Activated T-cell treated with anti-CD3 and anti-CD28 coated beads, Interleukin-2, amount 50 U/mL, for 72 hours (primary cell): ENCODE measurements around the gene LIPG. TPM values are rescaled to one million over a fixed set of nuclear protein-coding genes. Genes with fewer than 3 reads are reported as not detected.

Source experiments
- ATAC-seq, 2 donors: fragments of 150-1000 bp; cut with Tn5 transposase; replicated peaks in 1 of 2; 2 replicates each; pipeline ENCODE4 v1.10.0; 2021; ENCODE audit warnings: moderate library complexity in 2 of 2, mild to moderate bottlenecking in 1 of 2
- DNase-seq, 2 donors: peaks; one replicate each; pipeline ENCODE4 v3.0.0; 2021 to 2022; ENCODE audit warnings: mixed read lengths in 1 of 2
- H3K27ac Mint-ChIP-seq: one replicate; pipeline ENCODE4 v1.8.0; 2022; ENCODE audit warnings: mild to moderate bottlenecking, moderate library complexity, mixed read lengths
- H3K27me3 Mint-ChIP-seq: one replicate; pipeline ENCODE4 v1.8.0; 2022; ENCODE audit warnings: low read depth, mixed read lengths
- H3K36me3 Mint-ChIP-seq, 2 donors: one replicate each; pipeline ENCODE4 v1.8.0; 2022; ENCODE audit warnings: mixed read lengths in 2 of 2, mild to moderate bottlenecking in 1 of 2; ENCODE audit not compliant: insufficient read depth in 2 of 2
- H3K4me1 Mint-ChIP-seq: one replicate; pipeline ENCODE4 v1.8.0; 2022; ENCODE audit warnings: low read depth, mixed read lengths
- H3K4me3 Mint-ChIP-seq, 2 donors: one replicate each; pipeline ENCODE4 v1.8.0; 2022; ENCODE audit warnings: mild to moderate bottlenecking in 2 of 2, mixed read lengths in 2 of 2, moderate library complexity in 2 of 2
- H3K9me3 Mint-ChIP-seq, 2 donors: one replicate each; pipeline ENCODE4 v1.8.0; 2022; ENCODE audit warnings: mixed read lengths in 2 of 2
- total RNA-seq, 2 donors: library from RNA; stranded (reverse); gene quantifications; one replicate each; pipeline ENCODE4 v1.2.3, GENCODE V29; 2022

The LIPG gene
- total RNA-seq, 2 donors from 2014 or later = 0.12 TPM; not detected in 1

DNA sequence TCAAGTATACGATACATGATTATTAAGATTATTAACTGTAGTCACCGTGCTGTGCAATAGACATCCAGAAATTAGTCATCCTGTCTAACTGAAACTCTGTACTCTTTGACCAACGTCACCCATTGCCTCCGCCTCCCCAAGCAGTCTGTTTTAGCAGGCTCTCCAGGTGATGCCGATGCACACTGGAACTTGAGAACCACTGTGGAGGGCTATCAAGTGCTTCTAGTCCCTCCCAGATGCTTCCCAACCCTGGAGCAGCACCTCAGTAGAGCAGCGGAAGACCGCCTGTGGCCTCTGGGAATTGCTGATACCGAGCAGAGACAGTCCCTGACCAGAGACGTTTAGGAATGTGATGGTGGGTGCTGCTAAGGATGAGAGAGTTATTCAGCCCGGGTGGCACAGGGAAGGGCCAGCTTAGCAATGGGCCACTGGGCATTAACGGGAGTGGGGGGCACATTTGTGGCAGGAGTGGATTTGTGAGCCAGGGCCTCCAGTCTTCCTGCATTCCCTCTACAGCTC is 50.7 kb downstream of the LIPG start:
- DNase-seq = no peak
- H3K4me1 Mint-ChIP-seq = no peaks in the 10 kb centered on the region
- peaks cover 18% of the 10 kb centered on the region for H3K27me3 Mint-ChIP-seq
- no peak overlapping the region for H3K4me3 Mint-ChIP-seq
- H3K36me3 Mint-ChIP-seq = no peaks in the 10 kb centered on the region
- no peak overlapping the region for H3K27ac Mint-ChIP-seq
- ATAC-seq = no peak
- H3K9me3 Mint-ChIP-seq = no peaks in the 10 kb centered on the region

DNA sequence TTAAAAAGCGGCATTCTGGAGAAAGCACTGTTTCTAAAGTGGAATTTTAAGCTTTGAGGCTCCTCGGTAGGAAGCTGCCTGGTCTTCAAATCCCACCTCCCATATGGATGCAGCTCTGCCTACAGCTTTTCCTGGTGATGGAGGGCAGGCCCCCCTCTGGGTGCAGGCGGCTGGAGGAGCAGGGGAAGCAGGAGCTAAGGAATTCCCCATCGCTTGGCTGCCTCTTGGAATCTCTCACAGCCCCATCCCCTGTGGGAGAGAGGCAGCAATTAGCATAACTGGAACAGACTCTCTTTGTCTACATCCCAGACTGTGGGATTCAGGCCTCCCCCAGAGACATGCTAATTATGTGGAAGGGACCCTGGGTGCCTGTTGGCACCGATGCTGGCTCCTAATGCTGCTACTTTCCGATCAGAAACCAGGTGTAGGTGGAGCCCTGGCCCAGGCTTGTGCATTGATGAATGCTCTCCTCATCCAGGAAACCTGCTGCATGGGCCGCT is 51.3 kb downstream of the LIPG start:
- H3K36me3 Mint-ChIP-seq = no peaks in the 10 kb centered on the region
- ATAC-seq (no peak), DNase-seq (no peak)
- no peaks in the 10 kb centered on the region for H3K4me1 Mint-ChIP-seq
- H3K27ac Mint-ChIP-seq = no peak overlapping the region
- H3K27me3 Mint-ChIP-seq = peaks cover 12% of the 10 kb centered on the region
- no peaks in the 10 kb centered on the region for H3K9me3 Mint-ChIP-seq
- H3K4me3 Mint-ChIP-seq = no peak overlapping the region

DNA sequence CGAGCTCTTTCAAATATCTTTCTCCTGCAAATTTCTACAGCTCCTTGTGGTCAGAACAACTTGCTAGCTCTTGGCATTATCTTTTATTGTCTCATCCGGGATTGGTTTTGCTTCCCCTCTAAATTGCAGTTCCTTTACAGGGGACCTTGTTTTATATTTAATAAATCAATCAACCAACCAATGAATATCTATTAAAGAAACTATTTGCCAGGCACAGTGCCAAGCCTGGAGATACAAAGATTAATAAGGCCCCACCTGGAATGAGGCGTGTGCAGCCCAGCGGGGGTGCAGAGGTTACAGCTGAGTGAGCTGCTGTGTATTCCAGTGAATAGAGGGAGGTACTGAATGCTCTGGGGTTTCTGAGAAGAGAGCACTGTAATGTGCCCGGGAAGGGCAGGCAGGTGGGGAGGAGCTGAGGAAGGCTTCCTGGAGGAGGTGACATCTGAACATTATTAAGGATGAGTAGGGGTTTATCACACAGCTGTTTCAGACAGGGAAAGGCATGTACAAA is 51.8 kb downstream of the LIPG start:
- ATAC-seq = no peak
- Mint-ChIP-seq H3K4me1 (no peaks in the 10 kb centered on the region), H3K9me3 (no peaks in the 10 kb centered on the region), H3K4me3 (no peak overlapping the region), H3K27ac (no peak overlapping the region), H3K36me3 (no peaks in the 10 kb centered on the region), H3K27me3 (peaks cover 11% of the 10 kb centered on the region)
- DNase-seq = no peak

DNA sequence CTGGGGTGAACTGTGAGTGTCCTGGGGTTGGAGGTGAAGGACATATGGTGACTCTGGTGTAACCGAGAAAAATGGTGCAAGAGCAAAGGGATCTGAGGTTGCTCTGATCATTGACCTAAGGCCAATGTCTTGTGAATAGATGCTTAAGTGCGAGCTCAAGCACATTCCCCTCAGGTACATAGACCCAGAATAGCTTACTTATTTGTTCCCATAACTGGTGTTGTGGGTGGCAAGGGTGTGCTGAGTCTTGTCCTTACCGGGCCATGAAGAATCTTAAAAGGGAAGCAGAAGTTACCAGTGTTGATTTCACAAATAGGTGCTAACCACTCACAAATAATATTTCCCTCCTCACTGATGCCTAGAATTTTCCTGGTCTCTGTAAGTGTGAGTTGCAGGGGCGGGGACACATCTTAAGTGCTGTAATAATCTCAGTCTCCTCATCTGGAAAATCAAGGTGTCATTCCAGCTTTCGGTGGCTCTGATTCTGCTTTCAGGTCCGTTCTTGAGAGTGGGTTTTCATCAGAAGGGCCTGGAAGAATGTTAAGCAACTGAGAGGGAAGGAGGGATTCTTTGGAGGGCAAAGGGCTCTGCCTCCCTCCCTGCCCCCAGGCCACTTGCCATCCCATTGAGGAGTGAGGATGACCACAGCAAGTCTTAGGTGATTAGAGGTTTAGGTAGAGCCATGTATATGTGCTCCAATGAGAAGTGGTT is 54.9 kb downstream of the LIPG start:
- DNase-seq (no peak), ATAC-seq (no peak)
- H3K4me3 Mint-ChIP-seq = no peak overlapping the region
- H3K27ac Mint-ChIP-seq = no peak overlapping the region
- peaks cover 0 to 2% of the 10 kb centered on the region in 2 donors for H3K9me3 Mint-ChIP-seq
- no peaks in the 10 kb centered on the region for H3K4me1 Mint-ChIP-seq
- H3K36me3 Mint-ChIP-seq = no peaks in the 10 kb centered on the region
- peaks cover 21% of the 10 kb centered on the region for H3K27me3 Mint-ChIP-seq

DNA sequence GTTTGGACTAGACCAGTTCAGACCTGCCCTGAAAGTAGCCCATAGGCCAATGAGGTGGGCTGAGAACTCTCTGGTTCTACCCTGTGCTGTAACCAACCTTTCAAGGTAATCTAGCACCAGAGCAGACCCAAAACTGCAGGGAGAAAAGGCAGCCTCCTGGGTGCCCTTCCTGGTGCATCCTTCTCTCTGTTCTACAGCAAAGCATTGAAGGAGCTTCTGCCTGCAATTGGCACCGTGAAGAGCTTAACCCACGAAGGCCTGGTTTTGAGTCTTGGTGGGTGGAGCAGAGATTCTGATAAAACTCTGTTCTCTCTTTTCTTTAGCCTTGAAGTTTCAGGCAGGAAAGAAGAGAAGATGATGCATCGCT is 55.5 kb downstream of the LIPG start:
- ATAC-seq (no peak), DNase-seq (no peak)
- Mint-ChIP-seq H3K4me1 (no peaks in the 10 kb centered on the region), H3K4me3 (no peak overlapping the region), H3K9me3 (peaks cover 0 to 2% of the 10 kb centered on the region in 2 donors), H3K27ac (no peak overlapping the region), H3K36me3 (no peaks in the 10 kb centered on the region), H3K27me3 (peaks cover 25% of the 10 kb centered on the region)

DNA sequence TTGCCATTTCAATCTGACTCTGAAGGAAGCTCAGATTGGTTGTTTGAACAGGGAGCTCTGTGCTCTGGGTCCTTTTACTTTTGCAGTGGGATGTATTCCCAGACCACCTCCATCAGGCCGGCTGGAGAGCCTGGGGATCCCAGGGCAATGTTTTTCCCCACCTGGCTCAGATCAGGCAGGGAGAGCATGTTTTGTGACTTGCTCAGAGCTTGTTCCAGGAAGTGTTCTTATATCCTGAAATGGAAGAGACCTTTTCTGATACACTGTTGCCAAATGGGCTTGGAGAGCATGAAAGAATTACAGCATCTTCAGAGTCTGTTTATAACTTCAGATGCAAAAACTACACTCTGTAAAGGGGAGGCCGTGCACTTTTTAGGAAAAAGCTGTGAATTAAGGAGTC is 56.0 kb downstream of the LIPG start:
- Mint-ChIP-seq H3K4me3 (no peak overlapping the region), H3K4me1 (no peaks in the 10 kb centered on the region), H3K36me3 (no peaks in the 10 kb centered on the region), H3K9me3 (peaks cover 0 to 2% of the 10 kb centered on the region in 2 donors), H3K27me3 (peaks cover 26% of the 10 kb centered on the region), H3K27ac (no peak overlapping the region)
- no peak for DNase-seq
- ATAC-seq = no peak

DNA sequence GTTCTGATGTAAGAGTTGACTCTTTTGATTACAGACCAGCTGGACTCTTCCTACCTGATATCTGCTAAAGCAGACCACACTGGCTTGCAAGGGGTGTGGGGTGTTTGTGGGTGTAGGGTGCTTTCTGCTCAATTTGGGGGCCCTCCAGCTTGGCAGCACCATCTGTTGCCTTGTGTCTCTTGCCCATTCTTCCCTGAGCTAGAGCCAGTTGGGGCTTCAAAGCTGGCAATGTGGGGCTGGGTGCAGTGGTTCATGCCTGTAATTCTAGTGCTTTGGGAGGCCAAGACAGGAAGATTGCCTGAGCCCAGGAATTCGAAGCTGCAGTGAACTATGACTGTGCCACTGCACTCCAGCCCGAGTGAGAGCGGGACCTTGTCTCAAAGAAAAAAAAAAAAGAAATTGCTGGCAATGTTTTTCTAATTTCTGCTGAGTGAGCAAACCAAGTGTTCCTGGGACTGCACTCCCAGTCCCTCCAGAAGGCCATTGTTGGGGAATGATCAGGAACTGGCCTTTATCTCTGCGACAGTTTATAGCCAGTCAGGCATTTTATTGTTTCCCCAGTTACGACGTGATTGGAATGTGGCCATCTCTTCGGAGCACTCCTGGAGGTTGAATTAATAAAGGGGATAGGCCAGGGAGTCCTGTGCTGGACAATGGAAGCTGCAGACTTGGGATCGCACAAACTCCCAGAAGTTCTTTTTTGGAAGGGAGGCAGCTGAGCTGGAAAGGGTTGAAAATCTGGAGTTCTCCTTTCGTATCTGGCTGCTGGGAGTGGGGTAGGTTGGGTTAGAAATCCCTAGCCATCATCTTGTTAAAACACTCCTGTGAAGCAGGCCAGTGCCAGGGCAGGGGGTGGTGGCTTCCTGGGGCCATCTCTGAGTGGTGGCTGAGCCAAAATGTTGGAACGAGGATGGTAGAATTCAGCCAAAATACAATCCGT is 57.2 kb downstream of the LIPG start:
- ATAC-seq (no peak), DNase-seq (no peak)
- peaks cover 27% of the 10 kb centered on the region for H3K27me3 Mint-ChIP-seq
- peaks cover 0 to 2% of the 10 kb centered on the region in 2 donors for H3K9me3 Mint-ChIP-seq
- H3K4me1 Mint-ChIP-seq = no peaks in the 10 kb centered on the region
- no peaks in the 10 kb centered on the region for H3K36me3 Mint-ChIP-seq
- no peak overlapping the region for H3K4me3 Mint-ChIP-seq
- H3K27ac Mint-ChIP-seq = no peak overlapping the region

DNA sequence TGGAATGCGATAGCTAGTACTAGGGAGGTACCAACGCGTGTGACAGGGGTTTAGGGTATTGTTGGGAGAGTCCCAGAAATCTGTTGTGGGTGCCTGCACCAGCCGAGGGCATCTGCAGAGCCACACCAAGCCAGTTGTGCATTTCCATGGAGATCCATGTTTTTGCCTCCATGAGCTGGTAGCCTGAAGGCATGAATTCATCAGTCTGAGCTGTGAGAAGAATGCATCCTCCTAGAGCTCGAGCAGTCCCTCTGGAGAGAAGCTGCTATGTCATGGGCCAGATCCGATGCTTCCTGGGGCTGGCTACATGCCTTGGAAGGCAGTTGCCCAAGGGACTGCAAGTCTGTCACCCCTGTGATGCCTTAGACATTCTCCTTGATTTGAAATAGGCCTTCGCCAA is 57.9 kb downstream of the LIPG start:
- Mint-ChIP-seq H3K36me3 (no peaks in the 10 kb centered on the region), H3K27ac (no peak overlapping the region)
- no peak for ATAC-seq

DNA sequence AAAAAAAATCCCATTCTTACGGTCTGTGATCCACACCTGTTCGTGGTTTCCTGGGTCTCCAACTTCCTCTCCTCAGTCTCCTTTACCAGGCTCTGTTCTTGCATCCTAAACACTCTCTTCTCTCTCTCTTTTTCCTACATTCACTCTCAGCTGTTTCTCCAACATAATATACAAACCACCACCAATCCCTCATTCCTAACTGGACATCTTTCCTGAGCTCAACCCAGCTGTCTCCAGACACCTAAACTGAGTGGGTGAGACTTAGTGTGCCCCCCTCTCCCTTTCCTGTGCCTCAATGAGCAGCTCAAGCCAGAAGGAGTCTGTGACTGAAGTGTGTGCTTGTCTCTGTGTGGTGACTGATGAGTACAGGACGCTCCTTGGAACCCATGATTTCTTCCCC is 59.4 kb downstream of the LIPG start:
- H3K36me3 Mint-ChIP-seq = no peaks in the 10 kb centered on the region
- peaks cover 22% of the 10 kb centered on the region for H3K27me3 Mint-ChIP-seq
- peaks cover 0 to 2% of the 10 kb centered on the region in 2 donors for H3K9me3 Mint-ChIP-seq
- no peaks in the 10 kb centered on the region for H3K4me1 Mint-ChIP-seq
- ATAC-seq = no peak
- no peak overlapping the region for H3K27ac Mint-ChIP-seq
- H3K4me3 Mint-ChIP-seq = no peak overlapping the region
- no peak for DNase-seq

More for the DNA sequence above, 57.9 kb downstream of the LIPG start:
- peaks cover 0 to 2% of the 10 kb centered on the region in 2 donors for H3K9me3 Mint-ChIP-seq
- H3K4me3 Mint-ChIP-seq = no peak overlapping the region
- DNase-seq = no peak
- H3K4me1 Mint-ChIP-seq = no peaks in the 10 kb centered on the region
- peaks cover 26% of the 10 kb centered on the region for H3K27me3 Mint-ChIP-seq

DNA sequence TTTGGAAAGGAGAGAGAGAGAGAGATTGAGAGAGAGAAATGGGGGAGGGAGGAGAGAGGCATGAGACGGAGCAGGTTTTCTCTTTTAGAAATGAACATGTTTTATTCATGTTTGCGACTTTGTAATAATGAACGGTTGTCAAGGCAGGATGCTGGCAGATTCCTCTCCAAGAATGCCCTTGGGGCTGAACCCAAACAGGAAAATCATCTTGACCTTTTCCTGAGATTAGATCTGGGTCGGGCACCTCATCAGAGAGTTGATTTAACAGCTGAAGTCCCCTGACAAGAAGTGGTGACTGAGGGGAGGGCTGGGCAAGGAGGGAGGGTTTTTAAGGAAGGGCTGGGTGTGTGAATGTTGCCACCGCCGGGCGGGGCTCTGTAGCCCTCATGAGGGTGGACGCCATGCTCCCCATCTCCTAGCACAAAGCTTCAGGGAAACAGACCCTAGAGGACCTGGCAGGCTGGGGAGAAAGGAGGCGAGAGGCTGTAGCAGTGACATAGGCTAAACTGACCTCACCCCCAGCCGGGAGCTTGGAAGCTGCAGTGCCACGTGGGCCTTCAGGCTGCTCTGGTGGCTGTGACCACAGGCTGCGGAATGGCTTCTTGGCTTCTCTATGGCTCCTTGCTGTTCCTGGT is 60.0 kb downstream of the LIPG start:
- Mint-ChIP-seq H3K27ac (no peak overlapping the region), H3K4me3 (no peak overlapping the region), H3K4me1 (no peaks in the 10 kb centered on the region), H3K9me3 (peaks cover 0 to 2% of the 10 kb centered on the region in 2 donors), H3K36me3 (no peaks in the 10 kb centered on the region), H3K27me3 (peaks cover 22% of the 10 kb centered on the region)
- ATAC-seq = no peak
- no peak for DNase-seq

DNA sequence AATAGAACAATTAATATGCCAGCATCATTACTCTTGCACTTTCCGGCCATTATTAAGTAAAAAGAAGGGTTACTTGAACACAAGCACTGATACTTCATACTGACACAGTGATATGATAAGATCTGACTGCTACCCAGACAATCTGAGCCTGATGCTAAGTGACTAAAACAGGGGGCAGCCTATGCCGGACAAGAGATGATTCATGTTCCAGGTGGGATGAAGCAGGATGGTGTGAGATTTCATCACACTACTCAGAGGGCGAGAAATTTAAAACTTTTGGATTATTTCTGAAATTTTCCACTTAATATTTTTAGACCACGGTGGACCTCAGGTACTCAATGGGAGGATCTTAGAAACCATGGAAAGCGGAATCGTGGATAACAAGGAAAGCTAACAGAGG is 61.7 kb downstream of the LIPG start:
- Mint-ChIP-seq H3K4me3 (no peak overlapping the region), H3K36me3 (no peaks in the 10 kb centered on the region), H3K9me3 (peaks cover 0 to 2% of the 10 kb centered on the region in 2 donors), H3K4me1 (no peaks in the 10 kb centered on the region), H3K27ac (no peak overlapping the region), H3K27me3 (peaks cover 22% of the 10 kb centered on the region)
- ATAC-seq (no peak), DNase-seq (no peak)

DNA sequence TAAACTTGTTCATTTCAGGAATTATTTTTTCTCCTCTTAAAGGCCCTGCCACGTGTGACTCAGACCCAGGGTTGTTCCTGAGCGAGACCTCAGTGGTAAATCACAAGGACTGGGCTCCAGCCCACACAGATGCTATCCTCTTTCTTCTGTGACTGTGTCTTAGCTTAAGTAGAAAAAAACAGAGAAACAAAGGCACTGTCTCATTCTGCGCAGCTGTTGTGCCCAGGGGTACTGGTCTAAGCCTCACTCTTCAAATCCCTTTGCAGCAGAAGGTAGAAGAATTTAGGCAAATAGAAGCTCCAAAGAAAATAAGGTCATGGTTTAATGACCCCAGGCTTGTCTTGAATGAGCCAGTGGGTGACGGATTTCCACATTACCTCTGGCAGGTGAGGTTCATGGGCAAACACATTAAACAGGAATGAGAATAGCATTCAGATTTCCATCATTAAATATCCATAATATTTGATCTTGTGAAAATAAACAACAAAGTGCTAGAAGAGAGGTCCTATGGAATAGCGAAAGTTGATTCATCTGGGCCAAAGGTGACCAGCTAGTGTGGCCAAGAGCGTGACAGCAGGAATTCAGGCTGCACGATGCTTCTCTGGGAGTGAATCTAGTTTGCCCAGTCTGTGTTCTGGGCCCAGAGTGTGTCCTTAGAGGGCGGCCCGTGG is 63.3 kb downstream of the LIPG start:
- Mint-ChIP-seq H3K9me3 (peaks cover 0 to 2% of the 10 kb centered on the region in 2 donors), H3K36me3 (no peaks in the 10 kb centered on the region), H3K4me3 (no peak overlapping the region), H3K4me1 (no peaks in the 10 kb centered on the region), H3K27me3 (peaks cover 22% of the 10 kb centered on the region), H3K27ac (no peak overlapping the region)
- ATAC-seq (no peak), DNase-seq (no peak)
